HepG2 (cell line): ENCODE results near the gene SLC17A8. TPM values are rescaled to one million over a fixed set of nuclear protein-coding genes. Genes with fewer than 3 reads are reported as not detected.

Experiments used
- ETV6 ChIP-seq: sonication (generic); formaldehyde crosslinking; conservative IDR thresholded peaks from 2 replicates; pipeline ENCODE4 v1.4.0; 2020; ENCODE audit warnings: missing genetic modification reagents
- FOSL2 ChIP-seq: sonication (generic); formaldehyde crosslinking; IDR thresholded peaks from 2 replicates; pipeline ENCODE4 v1.4.0; 2020; ENCODE audit warnings: missing genetic modification reagents
- GABPB1 ChIP-seq: IDR thresholded peaks from 2 replicates; pipeline ENCODE4 v1.6.1; 2016; ENCODE audit warnings: mild to moderate bottlenecking, missing genetic modification reagents, moderate library complexity, missing compliant biosample characterization
- GRHL1 ChIP-seq: sonication (generic); formaldehyde crosslinking; conservative IDR thresholded peaks from 2 replicates; pipeline ENCODE4 v1.8.0; 2022; ENCODE audit warnings: missing genetic modification reagents
- POLR2AphosphoS5 ChIP-seq: IDR thresholded peaks from 2 replicates; pipeline ENCODE4 v1.6.1; 2012; ENCODE audit warnings: low read depth, low read length
- SMAD9 ChIP-seq: sonication (generic); formaldehyde crosslinking; IDR thresholded peaks from 2 replicates; pipeline ENCODE4 v1.5.1; 2020; ENCODE audit warnings: mild to moderate bottlenecking, missing genetic modification reagents
- SNRNP70 ChIP-seq: fragments of 200-400 bp; formaldehyde crosslinking; IDR thresholded peaks from 2 replicates; pipeline ENCODE4 v1.6.1; 2017; ENCODE audit warnings: mild to moderate bottlenecking, low read depth, low read length, moderate library complexity
- ZFP90 ChIP-seq: sonication (generic); formaldehyde crosslinking; IDR thresholded peaks from 2 replicates; pipeline ENCODE4 v1.8.0; 2022; ENCODE audit warnings: missing genetic modification reagents, mild to moderate bottlenecking, inconsistent platforms, borderline replicate concordance
- ZNF225 ChIP-seq: sonication (generic); formaldehyde crosslinking; IDR thresholded peaks from 2 replicates; pipeline ENCODE4 v1.4.0; 2020; ENCODE audit warnings: mild to moderate bottlenecking, missing genetic modification reagents
- ZNF24 ChIP-seq: fragments of 450-650 bp; IDR thresholded peaks from 2 replicates; pipeline ENCODE4 v1.6.1; 2017; ENCODE audit warnings: antibody characterized with exemption, mild to moderate bottlenecking
- ZNF33B ChIP-seq: sonication (generic); formaldehyde crosslinking; IDR thresholded peaks from 2 replicates; pipeline ENCODE4 v1.5.1; 2020; ENCODE audit warnings: mild to moderate bottlenecking, missing genetic modification reagents
- ZNF451 ChIP-seq: sonication (generic); formaldehyde crosslinking; IDR thresholded peaks from 2 replicates; pipeline ENCODE4 v1.5.0; 2020; ENCODE audit warnings: mild to moderate bottlenecking, missing genetic modification reagents
- ZNF605 ChIP-seq: sonication (generic); formaldehyde crosslinking; IDR thresholded peaks from 2 replicates; pipeline ENCODE4 v1.8.0; 2022; ENCODE audit warnings: mild to moderate bottlenecking, missing genetic modification reagents
- ZNF674 ChIP-seq: sonication (generic); formaldehyde crosslinking; IDR thresholded peaks from 2 replicates; pipeline ENCODE4 v1.5.0; 2020; ENCODE audit warnings: low read depth, mild to moderate bottlenecking, missing genetic modification reagents
- ZNF773 ChIP-seq: sonication (generic); formaldehyde crosslinking; IDR thresholded peaks from 2 replicates; pipeline ENCODE4 v1.4.0; 2020; ENCODE audit warnings: missing genetic modification reagents, borderline replicate concordance
- ZNF816 ChIP-seq: sonication (generic); formaldehyde crosslinking; IDR thresholded peaks from 2 replicates; pipeline ENCODE4 v1.8.0; 2022; ENCODE audit warnings: missing genetic modification reagents, mild to moderate bottlenecking, borderline replicate concordance
- polyA plus RNA-seq, 8 experiments: library from polyadenylated mRNA; depleted of rRNA in 3 of 8; stranded (reverse) in 7 of 8; unstranded in 1 of 8; fragments of >200 nt; fragmentation: Illumina TruSeq in 4 of 8; extraction: Trizol in 4 of 8; gene quantifications; 2 replicates each; pipeline versions ENCODE4 v1.2.1 to v1.2.3, GENCODE V29; 2011 to 2016; ENCODE audit warnings: low read depth in 4 of 8, missing spikeins in 1 of 8, mixed read lengths in 1 of 8; ENCODE audit not compliant: insufficient read depth in 1 of 8
- total RNA-seq, 5 experiments: library from RNA; depleted of rRNA; stranded (reverse); fragments of >200 nt; fragmentation: Illumina TruSeq; extraction: Trizol; gene quantifications; 2 replicates each; pipeline ENCODE4 v1.2.3, GENCODE V29; 2016; ENCODE audit warnings: low read depth in 1 of 5
- TF ChIP-seq, protein P1 (sequence below): sonication (generic); formaldehyde crosslinking; IDR thresholded peaks from 2 replicates; pipeline ENCODE4 v1.5.0; 2020; ENCODE audit warnings: missing genetic modification reagents
- TF ChIP-seq, protein P2 (sequence below): sonication (generic); formaldehyde crosslinking; IDR thresholded peaks from 2 replicates; pipeline ENCODE4 v1.4.0; 2020; ENCODE audit warnings: missing genetic modification reagents
- TF ChIP-seq, protein P3 (sequence below): sonication (generic); formaldehyde crosslinking; IDR thresholded peaks from 2 replicates; pipeline ENCODE4 v1.8.0; 2022; ENCODE audit warnings: mild to moderate bottlenecking, missing genetic modification reagents, borderline replicate concordance
- TF ChIP-seq, protein P4 (sequence below): sonication (generic); formaldehyde crosslinking; IDR thresholded peaks from 2 replicates; pipeline ENCODE4 v1.5.1; 2020; ENCODE audit warnings: missing genetic modification reagents, mild to moderate bottlenecking, borderline replicate concordance

The SLC17A8 gene
- total and polyA plus RNA-seq, 2 of the 13 experiments (the other 11 are each of a cell fraction or from before 2014, with no cell fraction given), result 0.07 to 0.15 TPM

DNA sequence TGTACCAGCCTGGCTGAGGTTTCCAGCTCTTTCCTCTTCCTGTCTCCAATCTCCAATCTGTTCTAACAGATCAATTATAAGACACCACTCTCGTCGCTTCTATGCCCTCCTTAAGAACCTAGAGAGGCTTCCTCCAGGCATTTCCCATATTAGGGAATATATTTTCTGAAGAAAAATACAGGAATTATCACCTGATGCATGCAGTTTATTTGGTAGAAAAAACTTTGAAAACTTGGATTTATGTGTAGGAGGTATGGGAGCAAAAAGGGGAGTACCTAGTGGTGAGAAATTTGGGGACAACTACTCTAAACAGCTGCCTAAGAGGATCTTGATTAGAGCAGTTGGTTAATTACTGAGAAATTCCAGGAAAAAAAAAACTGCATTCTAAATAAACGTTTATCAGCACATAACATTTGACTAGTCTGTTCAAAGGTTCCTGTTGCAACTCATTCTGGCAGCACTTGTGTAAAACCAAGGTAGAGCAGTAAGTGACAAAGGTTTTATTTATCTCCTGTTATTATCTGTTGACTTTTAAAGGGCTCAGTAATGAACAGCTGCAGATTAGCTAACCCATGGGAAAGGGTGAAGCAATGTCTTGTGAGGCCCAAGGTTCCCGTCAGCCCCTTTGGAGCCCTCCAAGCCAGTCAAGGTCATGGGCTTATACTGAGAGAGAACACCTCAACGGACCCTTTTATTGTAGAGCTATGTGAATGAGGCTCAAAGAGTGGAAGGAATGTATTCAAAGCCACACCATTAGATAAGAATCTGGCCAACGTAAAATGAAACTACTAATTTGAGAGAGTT lies 80.4 kb downstream of the SLC17A8 start (continued):
- TF ChIP-seq, protein P1, sequence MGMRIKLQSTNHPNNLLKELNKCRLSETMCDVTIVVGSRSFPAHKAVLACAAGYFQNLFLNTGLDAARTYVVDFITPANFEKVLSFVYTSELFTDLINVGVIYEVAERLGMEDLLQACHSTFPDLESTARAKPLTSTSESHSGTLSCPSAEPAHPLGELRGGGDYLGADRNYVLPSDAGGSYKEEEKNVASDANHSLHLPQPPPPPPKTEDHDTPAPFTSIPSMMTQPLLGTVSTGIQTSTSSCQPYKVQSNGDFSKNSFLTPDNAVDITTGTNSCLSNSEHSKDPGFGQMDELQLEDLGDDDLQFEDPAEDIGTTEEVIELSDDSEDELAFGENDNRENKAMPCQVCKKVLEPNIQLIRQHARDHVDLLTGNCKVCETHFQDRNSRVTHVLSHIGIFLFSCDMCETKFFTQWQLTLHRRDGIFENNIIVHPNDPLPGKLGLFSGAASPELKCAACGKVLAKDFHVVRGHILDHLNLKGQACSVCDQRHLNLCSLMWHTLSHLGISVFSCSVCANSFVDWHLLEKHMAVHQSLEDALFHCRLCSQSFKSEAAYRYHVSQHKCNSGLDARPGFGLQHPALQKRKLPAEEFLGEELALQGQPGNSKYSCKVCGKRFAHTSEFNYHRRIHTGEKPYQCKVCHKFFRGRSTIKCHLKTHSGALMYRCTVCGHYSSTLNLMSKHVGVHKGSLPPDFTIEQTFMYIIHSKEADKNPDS (CRISPR knock-in tag), result no peak
- TF ChIP-seq ZNF33B, result 0 out of 2 replicates have a peak, but pooled peaks have one; percentile 67
- no peak for TF ChIP-seq ZNF816 (CRISPR knock-in tag)
- no peak for TF ChIP-seq POLR2AphosphoS5
- TF ChIP-seq, protein P2, sequence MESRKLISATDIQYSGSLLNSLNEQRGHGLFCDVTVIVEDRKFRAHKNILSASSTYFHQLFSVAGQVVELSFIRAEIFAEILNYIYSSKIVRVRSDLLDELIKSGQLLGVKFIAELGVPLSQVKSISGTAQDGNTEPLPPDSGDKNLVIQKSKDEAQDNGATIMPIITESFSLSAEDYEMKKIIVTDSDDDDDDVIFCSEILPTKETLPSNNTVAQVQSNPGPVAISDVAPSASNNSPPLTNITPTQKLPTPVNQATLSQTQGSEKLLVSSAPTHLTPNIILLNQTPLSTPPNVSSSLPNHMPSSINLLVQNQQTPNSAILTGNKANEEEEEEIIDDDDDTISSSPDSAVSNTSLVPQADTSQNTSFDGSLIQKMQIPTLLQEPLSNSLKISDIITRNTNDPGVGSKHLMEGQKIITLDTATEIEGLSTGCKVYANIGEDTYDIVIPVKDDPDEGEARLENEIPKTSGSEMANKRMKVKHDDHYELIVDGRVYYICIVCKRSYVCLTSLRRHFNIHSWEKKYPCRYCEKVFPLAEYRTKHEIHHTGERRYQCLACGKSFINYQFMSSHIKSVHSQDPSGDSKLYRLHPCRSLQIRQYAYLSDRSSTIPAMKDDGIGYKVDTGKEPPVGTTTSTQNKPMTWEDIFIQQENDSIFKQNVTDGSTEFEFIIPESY (CRISPR knock-in tag), result peak; percentile 58; the same call in 1 of the 2 replicates
- TF ChIP-seq GABPB1 (CRISPR knock-in tag), result peak; percentile 36; the same call in 1 of the 2 replicates
- TF ChIP-seq SMAD9 (CRISPR knock-in tag), result no peak
- no peak; the same call in 1 of the 2 replicates for TF ChIP-seq ETV6 (CRISPR knock-in tag)
- TF ChIP-seq ZNF773 (CRISPR knock-in tag), result no peak
- peak; percentile 67; the same call in 1 of the 2 replicates for TF ChIP-seq ZFP90 (CRISPR knock-in tag)
- 0 out of 2 replicates have a peak, but pooled peaks have one; percentile 26 for TF ChIP-seq ZNF24
- no peak for TF ChIP-seq GRHL1 (CRISPR knock-in tag)
- peak; percentile 89 for TF ChIP-seq FOSL2
- no peak for TF ChIP-seq SNRNP70
- no peak for TF ChIP-seq ZNF225 (CRISPR knock-in tag)
- TF ChIP-seq, protein P3, sequence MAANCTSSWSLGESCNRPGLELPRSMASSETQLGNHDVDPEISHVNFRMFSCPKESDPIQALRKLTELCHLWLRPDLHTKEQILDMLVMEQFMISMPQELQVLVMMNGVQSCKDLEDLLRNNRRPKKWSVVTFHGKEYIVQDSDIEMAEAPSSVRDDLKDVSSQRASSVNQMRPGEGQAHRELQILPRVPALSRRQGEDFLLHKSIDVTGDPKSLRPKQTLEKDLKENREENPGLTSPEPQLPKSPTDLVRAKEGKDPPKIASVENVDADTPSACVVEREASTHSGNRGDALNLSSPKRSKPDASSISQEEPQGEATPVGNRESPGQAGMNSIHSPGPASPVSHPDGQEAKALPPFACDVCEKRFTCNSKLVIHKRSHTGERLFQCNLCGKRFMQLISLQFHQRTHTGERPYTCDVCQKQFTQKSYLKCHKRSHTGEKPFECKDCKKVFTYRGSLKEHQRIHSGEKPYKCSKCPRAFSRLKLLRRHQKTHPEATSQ, result peak; percentile 88; the same call in 1 of the 2 replicates
- 0 out of 2 replicates have a peak, but pooled peaks have one; percentile 42 for TF ChIP-seq ZNF605 (CRISPR knock-in tag)
- no peak for TF ChIP-seq ZNF451 (CRISPR knock-in tag)
- no peak for TF ChIP-seq ZNF674
- TF ChIP-seq, protein P4, sequence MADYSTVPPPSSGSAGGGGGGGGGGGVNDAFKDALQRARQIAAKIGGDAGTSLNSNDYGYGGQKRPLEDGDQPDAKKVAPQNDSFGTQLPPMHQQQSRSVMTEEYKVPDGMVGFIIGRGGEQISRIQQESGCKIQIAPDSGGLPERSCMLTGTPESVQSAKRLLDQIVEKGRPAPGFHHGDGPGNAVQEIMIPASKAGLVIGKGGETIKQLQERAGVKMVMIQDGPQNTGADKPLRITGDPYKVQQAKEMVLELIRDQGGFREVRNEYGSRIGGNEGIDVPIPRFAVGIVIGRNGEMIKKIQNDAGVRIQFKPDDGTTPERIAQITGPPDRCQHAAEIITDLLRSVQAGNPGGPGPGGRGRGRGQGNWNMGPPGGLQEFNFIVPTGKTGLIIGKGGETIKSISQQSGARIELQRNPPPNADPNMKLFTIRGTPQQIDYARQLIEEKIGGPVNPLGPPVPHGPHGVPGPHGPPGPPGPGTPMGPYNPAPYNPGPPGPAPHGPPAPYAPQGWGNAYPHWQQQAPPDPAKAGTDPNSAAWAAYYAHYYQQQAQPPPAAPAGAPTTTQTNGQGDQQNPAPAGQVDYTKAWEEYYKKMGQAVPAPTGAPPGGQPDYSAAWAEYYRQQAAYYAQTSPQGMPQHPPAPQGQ (CRISPR knock-in tag), result no peak
